ENCODE measurements around the gene COL25A1. TPM values are rescaled to one million over a fixed set of nuclear protein-coding genes. Genes with fewer than 3 reads are reported as not detected.
"Not testable (repeated sequence)": the region's sequence is repeated elsewhere in the genome, so short reads cannot be mapped to it uniquely, and the experiment has no call there.

The COL25A1 gene
- total and polyA plus RNA-seq, 4 experiments from 2014 or later: 0.06 to 0.55 (median 0.44) TPM; not detected in 1

DNA sequence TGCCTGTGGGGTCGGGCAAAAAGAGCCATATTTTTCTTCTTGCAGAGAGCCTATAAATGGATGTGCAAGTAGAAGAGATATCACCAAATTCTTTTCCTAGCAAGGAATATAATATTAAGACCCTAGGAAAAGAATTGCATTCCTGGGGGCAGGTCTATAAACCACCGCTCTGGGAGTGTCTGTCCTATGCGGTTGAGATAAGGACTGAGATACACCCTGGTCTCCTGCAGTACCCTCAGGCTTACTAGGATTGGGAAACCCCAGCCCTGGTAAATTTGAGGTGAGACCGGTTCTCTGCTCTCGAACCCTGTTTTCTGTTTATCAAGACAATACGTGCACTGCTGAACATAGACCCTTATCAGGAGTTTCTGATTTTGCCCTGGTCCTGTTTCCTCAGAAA, 280.8 kb downstream of the COL25A1 start:
- H3K4me3 ChIP-seq (ENCODE audit: low read length in 2 of 2); H3K36me3 ChIP-seq (ENCODE audit: insufficient read depth, low read length); H3K4me3 Mint-ChIP-seq; H3K27me3 ChIP-seq (ENCODE audit: insufficient read depth, low read length); POLR2A ChIA-PET (ENCODE audit: partially characterized antibody); H3K27me3 Mint-ChIP-seq; H3K27ac Mint-ChIP-seq; DNase-seq; H3K4me1 Mint-ChIP-seq; intact Hi-C loops (cut with micrococcal nuclease); CTCF ChIA-PET (ENCODE audit: partially characterized antibody); H3K27ac ChIP-seq (ENCODE audit: low read depth, low read length); H3K9me3 ChIP-seq (ENCODE audit: control insufficient read depth in 1 of 2, low read length in 2 of 2); H3K4me1 ChIP-seq (ENCODE audit: insufficient read depth, low read length); H3K36me3 Mint-ChIP-seq: not testable (repeated sequence)
- H3K9me3 Mint-ChIP-seq: peaks cover 0 to 25% (median 20%) of the 10 kb centered on the region in 8 donors

- ChIA-PET POLR2A (ENCODE audit: partially characterized antibody) (no interaction called here), CTCF (ENCODE audit: partially characterized antibody) (no interaction called here)
- H3K36me3 Mint-ChIP-seq: no peaks in the 10 kb centered on the region
- Histone ChIP-seq H3K9me3 (ENCODE audit: control insufficient read depth in 1 of 2, low read length in 2 of 2) (no peaks in the 10 kb centered on the region), H3K36me3 (ENCODE audit: insufficient read depth, low read length) (no peaks in the 10 kb centered on the region), H3K4me1 (ENCODE audit: insufficient read depth, low read length) (no peaks in the 10 kb centered on the region), H3K27ac (ENCODE audit: low read depth, low read length) (no peak overlapping the region), H3K27me3 (ENCODE audit: insufficient read depth, low read length) (no peaks in the 10 kb centered on the region), H3K4me3 (ENCODE audit: low read length in 2 of 2) (no peak overlapping the region)
- H3K4me1 Mint-ChIP-seq: no peaks in the 10 kb centered on the region
- H3K27ac Mint-ChIP-seq: no peak overlapping the region
- peaks cover 0 to 2% of the 10 kb centered on the region in 2 donors for H3K27me3 Mint-ChIP-seq
- intact Hi-C loops (cut with micrococcal nuclease): no loop called here
- H3K9me3 Mint-ChIP-seq: peaks cover 0 to 25% (median 20%) of the 10 kb centered on the region in 8 donors
- H3K4me3 Mint-ChIP-seq: no peak overlapping the region
- no peak for DNase-seq
These were observed 281.6 kb downstream of the COL25A1 start for GRCh38 chr4:109020861-109021260.

GRCh38 chr4:109016200-109016599, 286.3 kb downstream of the COL25A1 start:
- Histone ChIP-seq H3K4me3 (ENCODE audit: low read length in 2 of 2) (no peak overlapping the region), H3K27ac (ENCODE audit: low read depth, low read length) (no peak overlapping the region), H3K27me3 (ENCODE audit: insufficient read depth, low read length) (no peaks in the 10 kb centered on the region), H3K36me3 (ENCODE audit: insufficient read depth, low read length) (no peaks in the 10 kb centered on the region), H3K9me3 (ENCODE audit: control insufficient read depth in 1 of 2, low read length in 2 of 2) (no peaks in the 10 kb centered on the region), H3K4me1 (ENCODE audit: insufficient read depth, low read length) (no peaks in the 10 kb centered on the region)
- Mint-ChIP-seq H3K27ac (peak overlapping the region in 1 of 7 donors; percentile 36), H3K9me3 (peaks cover 0 to 7% (median 5%) of the 10 kb centered on the region in 8 donors), H3K36me3 (no peaks in the 10 kb centered on the region), H3K4me1 (peaks cover 0 to 4% (median 0%) of the 10 kb centered on the region in 4 donors), H3K27me3 (peaks cover 2% of the 10 kb centered on the region in 2 donors), H3K4me3 (no peak overlapping the region)
- DNase-seq: no peak
- POLR2A ChIA-PET (ENCODE audit: partially characterized antibody): no interaction called here
- CTCF ChIA-PET (ENCODE audit: partially characterized antibody): no interaction called here
- intact Hi-C loops (cut with micrococcal nuclease): no loop called here

DNA sequence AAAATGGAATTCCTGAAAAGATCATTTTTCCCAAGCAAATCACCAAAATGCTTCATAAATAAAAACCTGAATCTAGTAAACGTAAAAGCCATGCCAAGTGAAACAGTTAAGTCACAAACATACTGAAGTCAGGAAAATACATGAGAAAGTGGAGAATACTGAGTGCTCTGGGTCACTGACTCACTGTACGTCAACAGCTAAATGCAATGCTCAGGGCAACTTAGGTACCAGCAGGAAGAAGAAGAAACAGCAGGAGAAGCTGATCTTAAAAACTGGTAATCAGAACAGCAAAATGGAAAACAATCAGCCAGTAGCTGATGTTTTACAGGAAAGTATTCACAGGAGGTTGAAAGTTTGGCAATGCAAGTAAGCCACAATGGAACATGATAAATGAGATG, 287.0 kb downstream of the COL25A1 start:
- Histone ChIP-seq H3K4me1 (ENCODE audit: insufficient read depth, low read length) (no peaks in the 10 kb centered on the region), H3K27ac (ENCODE audit: low read depth, low read length) (no peak overlapping the region), H3K9me3 (ENCODE audit: control insufficient read depth in 1 of 2, low read length in 2 of 2) (no peaks in the 10 kb centered on the region), H3K36me3 (ENCODE audit: insufficient read depth, low read length) (no peaks in the 10 kb centered on the region), H3K4me3 (ENCODE audit: low read length in 2 of 2) (no peak overlapping the region), H3K27me3 (ENCODE audit: insufficient read depth, low read length) (no peaks in the 10 kb centered on the region)
- Mint-ChIP-seq H3K4me3 (no peak overlapping the region), H3K4me1 (peaks cover 0 to 4% (median 0%) of the 10 kb centered on the region in 4 donors), H3K36me3 (no peaks in the 10 kb centered on the region), H3K27ac (no peak overlapping the region), H3K9me3 (peaks cover 0 to 3% (median 0%) of the 10 kb centered on the region in 8 donors), H3K27me3 (peaks cover 2% of the 10 kb centered on the region in 2 donors)
- intact Hi-C loops (cut with micrococcal nuclease): no loop called here
- no peak for DNase-seq
- ChIA-PET POLR2A (ENCODE audit: partially characterized antibody) (no interaction called here), CTCF (ENCODE audit: partially characterized antibody) (no interaction called here)

GRCh38 chr4:109014593-109015412, 287.7 kb downstream of the COL25A1 start:
- Histone ChIP-seq H3K27me3 (ENCODE audit: insufficient read depth, low read length) (no peaks in the 10 kb centered on the region), H3K9me3 (ENCODE audit: control insufficient read depth in 1 of 2, low read length in 2 of 2) (no peaks in the 10 kb centered on the region), H3K36me3 (ENCODE audit: insufficient read depth, low read length) (no peaks in the 10 kb centered on the region), H3K4me1 (ENCODE audit: insufficient read depth, low read length) (no peaks in the 10 kb centered on the region), H3K4me3 (ENCODE audit: low read length in 2 of 2) (no peak overlapping the region), H3K27ac (ENCODE audit: low read depth, low read length) (no peak overlapping the region)
- H3K4me3 Mint-ChIP-seq: no peak overlapping the region
- CTCF ChIA-PET (ENCODE audit: partially characterized antibody): no interaction called here
- H3K4me1 Mint-ChIP-seq: peaks cover 0 to 4% (median 0%) of the 10 kb centered on the region in 4 donors
- peaks cover 0 to 3% (median 0%) of the 10 kb centered on the region in 8 donors for H3K9me3 Mint-ChIP-seq
- intact Hi-C loops (cut with micrococcal nuclease): no loop called here
- H3K27me3 Mint-ChIP-seq: peaks cover 2% of the 10 kb centered on the region in 2 donors
- no peak for DNase-seq
- POLR2A ChIA-PET (ENCODE audit: partially characterized antibody): no interaction called here
- no peaks in the 10 kb centered on the region for H3K36me3 Mint-ChIP-seq
- H3K27ac Mint-ChIP-seq: no peak overlapping the region

- Histone ChIP-seq H3K27me3 (ENCODE audit: insufficient read depth, low read length) (no peaks in the 10 kb centered on the region), H3K36me3 (ENCODE audit: insufficient read depth, low read length) (no peaks in the 10 kb centered on the region), H3K4me1 (ENCODE audit: insufficient read depth, low read length) (no peaks in the 10 kb centered on the region), H3K9me3 (ENCODE audit: control insufficient read depth in 1 of 2, low read length in 2 of 2) (no peaks in the 10 kb centered on the region), H3K27ac (ENCODE audit: low read depth, low read length) (no peak overlapping the region), H3K4me3 (ENCODE audit: low read length in 2 of 2) (no peak overlapping the region)
- Mint-ChIP-seq H3K4me3 (no peak overlapping the region), H3K27ac (no peak overlapping the region), H3K27me3 (peaks cover 0 to 2% of the 10 kb centered on the region in 2 donors), H3K4me1 (peaks cover 0 to 4% (median 0%) of the 10 kb centered on the region in 4 donors), H3K36me3 (no peaks in the 10 kb centered on the region), H3K9me3 (no peaks in the 10 kb centered on the region)
- CTCF ChIA-PET (ENCODE audit: partially characterized antibody): no interaction called here
- POLR2A ChIA-PET (ENCODE audit: partially characterized antibody): no interaction called here
- intact Hi-C loops (cut with micrococcal nuclease): no loop called here
- DNase-seq: no peak
These were observed 290.1 kb downstream of the COL25A1 start for GRCh38 chr4:109012286-109012880.

DNA sequence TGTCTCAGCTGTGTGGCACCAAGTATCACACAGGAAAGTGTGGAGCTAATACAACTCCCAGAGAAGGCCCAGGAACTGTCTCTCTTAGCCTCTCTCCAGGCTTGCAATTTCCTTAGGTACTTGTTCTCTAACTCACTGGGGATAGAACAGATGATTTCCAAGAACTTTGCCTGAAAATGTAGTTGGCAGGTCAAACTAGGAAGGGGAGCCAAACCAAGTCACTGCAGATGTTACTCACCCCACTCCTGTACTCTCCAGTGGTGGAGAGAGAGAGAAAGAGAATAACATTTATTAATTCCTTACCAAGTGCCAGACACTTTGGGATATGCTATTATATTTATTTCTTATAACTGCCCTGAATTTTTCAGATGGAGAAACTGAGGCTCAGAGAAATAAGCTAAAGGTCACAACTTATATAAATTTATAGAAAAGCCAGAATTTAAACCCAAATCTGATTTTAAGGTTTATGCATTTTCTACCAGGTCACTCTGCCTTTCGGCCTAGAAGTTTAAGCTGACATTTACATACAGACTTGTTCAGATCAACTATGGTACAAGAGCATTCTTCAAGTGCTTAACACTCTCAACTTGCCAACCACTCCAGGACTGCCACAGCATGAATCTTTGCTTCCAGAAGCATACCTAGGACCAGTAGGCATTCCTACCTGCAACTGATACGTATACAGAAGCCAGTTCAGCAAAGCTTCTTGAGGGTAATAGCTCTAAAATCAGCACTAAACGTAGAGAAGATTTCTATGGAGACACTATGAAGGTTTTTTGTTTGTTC, 291.0 kb downstream of the COL25A1 start:
- POLR2A ChIA-PET (ENCODE audit: partially characterized antibody): no interaction called here
- Mint-ChIP-seq H3K27me3 (peaks cover 0 to 2% of the 10 kb centered on the region in 2 donors), H3K4me3 (no peak overlapping the region), H3K27ac (no peak overlapping the region), H3K4me1 (peaks cover 0 to 4% (median 0%) of the 10 kb centered on the region in 4 donors), H3K9me3 (no peaks in the 10 kb centered on the region), H3K36me3 (no peaks in the 10 kb centered on the region)
- intact Hi-C loops (cut with micrococcal nuclease): no loop called here
- Histone ChIP-seq H3K4me3 (ENCODE audit: low read length in 2 of 2) (no peak overlapping the region), H3K27me3 (ENCODE audit: insufficient read depth, low read length) (no peaks in the 10 kb centered on the region), H3K36me3 (ENCODE audit: insufficient read depth, low read length) (no peaks in the 10 kb centered on the region), H3K4me1 (ENCODE audit: insufficient read depth, low read length) (no peaks in the 10 kb centered on the region), H3K9me3 (ENCODE audit: control insufficient read depth in 1 of 2, low read length in 2 of 2) (no peaks in the 10 kb centered on the region), H3K27ac (ENCODE audit: low read depth, low read length) (no peak overlapping the region)
- CTCF ChIA-PET (ENCODE audit: partially characterized antibody): no interaction called here
- no peak for DNase-seq

Measured in CD4-positive, alpha-beta memory T cell (primary cell).